GM12878 (cell line): ENCODE measurements around the gene PSAP. TPM values are rescaled to one million over a fixed set of nuclear protein-coding genes. Genes with fewer than 3 reads are reported as not detected.

ENCODE experiments used
- ATF7 ChIP-seq: fragments of 450-650 bp; IDR thresholded peaks from 2 replicates; pipeline ENCODE4 v1.6.1; 2016; ENCODE audit warnings: low read depth, mild to moderate bottlenecking
- CHD2 ChIP-seq: IDR thresholded peaks from 2 replicates; pipeline ENCODE4 v1.6.1; 2011; ENCODE audit warnings: low read depth, low read length, improper control_type of control experiment, borderline replicate concordance
- CREB1 ChIP-seq: IDR thresholded peaks from 2 replicates; pipeline ENCODE4 v1.6.1; 2012; ENCODE audit warnings: low read depth, mild to moderate bottlenecking, inconsistent platforms
- DPF2 ChIP-seq: fragments of 450-650 bp; IDR thresholded peaks from 2 replicates; pipeline ENCODE4 v1.6.1; 2017; ENCODE audit warnings: mild to moderate bottlenecking
- EED ChIP-seq: sonication (generic); IDR thresholded peaks from 2 replicates; pipeline ENCODE4 v1.6.1; 2016; ENCODE audit warnings: antibody characterized with exemption, low read depth
- EP300 ChIP-seq, 2 experiments: fragments of 150-350 bp in 1 of 2; IDR thresholded peaks; 2 replicates each; pipeline ENCODE4 v1.6.1; 2011 to 2012; ENCODE audit warnings: low read depth in 2 of 2, low read length in 2 of 2, borderline replicate concordance in 1 of 2, improper control_type of control experiment in 1 of 2, inconsistent platforms in 1 of 2; ENCODE audit not compliant: control insufficient read depth in 1 of 2
- FOS ChIP-seq: IDR thresholded peaks from 3 replicates; pipeline ENCODE4 v1.6.1; 2011; ENCODE audit warnings: borderline replicate concordance; ENCODE audit not compliant: insufficient read length; ENCODE audit errors: extremely low read depth
- FOXM1 ChIP-seq: IDR thresholded peaks from 2 replicates; pipeline ENCODE4 v1.6.1; 2012; ENCODE audit warnings: low read depth, mild to moderate bottlenecking, inconsistent platforms, low read length, moderate library complexity
- KAT2A ChIP-seq: conservative IDR thresholded peaks from 2 replicates; pipeline ENCODE4 v1.6.1; 2011; ENCODE audit warnings: low read depth, low read length; ENCODE audit not compliant: control insufficient read depth
- MEF2A ChIP-seq: IDR thresholded peaks from 2 replicates; pipeline ENCODE4 v1.6.1; 2011; ENCODE audit warnings: low read depth, mild to moderate bottlenecking, low read length, moderate library complexity; ENCODE audit not compliant: insufficient read depth
- NFIC ChIP-seq: IDR thresholded peaks from 2 replicates; pipeline ENCODE4 v1.6.1; 2012; ENCODE audit warnings: low read depth, mild to moderate bottlenecking, inconsistent platforms, low read length, moderate library complexity
- NR2F1 ChIP-seq: fragments of 450-650 bp; conservative IDR thresholded peaks from 2 replicates; pipeline ENCODE4 v1.6.1; 2017; ENCODE audit warnings: mild to moderate bottlenecking
- NRF1 ChIP-seq: conservative IDR thresholded peaks from 2 replicates; pipeline ENCODE4 v1.6.1; 2011; ENCODE audit warnings: mild to moderate bottlenecking, low read depth, low read length, improper control_type of control experiment
- PAX8 ChIP-seq: fragments of 450-650 bp; IDR thresholded peaks from 2 replicates; pipeline ENCODE4 v1.6.1; 2017; ENCODE audit warnings: mild to moderate bottlenecking, moderate library complexity
- PML ChIP-seq: IDR thresholded peaks from 2 replicates; pipeline ENCODE4 v1.6.1; 2012; ENCODE audit warnings: low read length, inconsistent platforms
- RCOR1 ChIP-seq: conservative IDR thresholded peaks from 2 replicates; pipeline ENCODE4 v1.6.1; 2012; ENCODE audit warnings: low read depth, low read length, improper control_type of control experiment
- RFX5 ChIP-seq: IDR thresholded peaks from 2 replicates; pipeline ENCODE4 v1.6.1; 2011; ENCODE audit warnings: low read depth, low read length, improper control_type of control experiment
- SMC3 ChIP-seq: IDR thresholded peaks from 2 replicates; pipeline ENCODE4 v1.6.1; 2011; ENCODE audit warnings: low read length, improper control_type of control experiment, borderline replicate concordance
- SP1 ChIP-seq: IDR thresholded peaks from one replicate; pipeline ENCODE4 v1.6.1; 2011; ENCODE audit warnings: low read depth, low read length
- SREBF2 ChIP-seq: IDR thresholded peaks from 2 replicates; pipeline ENCODE4 v1.6.1; 2012; ENCODE audit warnings: mild to moderate bottlenecking, low read length
- TAF1 ChIP-seq: IDR thresholded peaks from 2 replicates; pipeline ENCODE4 v1.6.1; 2011; ENCODE audit warnings: mild to moderate bottlenecking, low read depth, low read length, borderline replicate concordance
- TARDBP ChIP-seq: IDR thresholded peaks from 2 replicates; pipeline ENCODE4 v1.6.1; 2016; ENCODE audit warnings: borderline replicate concordance
- ZBTB4 ChIP-seq: fragments of 450-650 bp; formaldehyde crosslinking; IDR thresholded peaks from 2 replicates; pipeline ENCODE4 v1.4.0; 2022; ENCODE audit warnings: mild to moderate bottlenecking, moderate library complexity
- ZNF384 ChIP-seq: IDR thresholded peaks from 2 replicates; pipeline ENCODE4 v1.6.1; 2012; ENCODE audit warnings: low read depth, mild to moderate bottlenecking, low read length, improper control_type of control experiment, borderline replicate concordance
- polyA plus RNA-seq, 11 experiments: library from polyadenylated mRNA; depleted of rRNA in 4 of 11; unstranded in 6 of 11; stranded (reverse) in 5 of 11; fragments of >200 nt; fragmentation: Nextera tagmentation in 4 of 11; fragmentation: Illumina TruSeq in 1 of 11; extraction: Ambion mirVana in 4 of 11; extraction: Trizol in 1 of 11; gene quantifications; 1 replicate in 1 of 11; 2 replicates in 10 of 11; pipeline versions ENCODE4 v1.2.1 to v1.2.3, GENCODE V29; 2011 to 2016; ENCODE audit warnings: inconsistent platforms in 2 of 11, missing spikeins in 2 of 11, low read depth in 1 of 11
- total RNA-seq, 4 experiments: library from RNA; depleted of rRNA in 3 of 4; stranded (reverse); fragments of >200 nt in 3 of 4; fragmentation: Illumina TruSeq in 1 of 4; extraction: Trizol in 1 of 4; gene quantifications; 2 replicates each; pipeline versions ENCODE4 v1.2.1 to v1.2.3, GENCODE V29; 2013 to 2021
- TF ChIP-seq, protein P1 (sequence below): fragments of 450-650 bp; IDR thresholded peaks from 2 replicates; pipeline ENCODE4 v1.6.1; 2016; ENCODE audit warnings: mild to moderate bottlenecking
- TF ChIP-seq, protein P2 (sequence below): IDR thresholded peaks from 2 replicates; pipeline ENCODE4 v1.6.1; 2012; ENCODE audit warnings: low read depth, low read length, improper control_type of control experiment

PSAP gene
- total and polyA plus RNA-seq, 10 of the 15 experiments (the other 5 are each of a cell fraction or from before 2014, with no cell fraction given), result 178 to 336 (median 286) TPM

DNA sequence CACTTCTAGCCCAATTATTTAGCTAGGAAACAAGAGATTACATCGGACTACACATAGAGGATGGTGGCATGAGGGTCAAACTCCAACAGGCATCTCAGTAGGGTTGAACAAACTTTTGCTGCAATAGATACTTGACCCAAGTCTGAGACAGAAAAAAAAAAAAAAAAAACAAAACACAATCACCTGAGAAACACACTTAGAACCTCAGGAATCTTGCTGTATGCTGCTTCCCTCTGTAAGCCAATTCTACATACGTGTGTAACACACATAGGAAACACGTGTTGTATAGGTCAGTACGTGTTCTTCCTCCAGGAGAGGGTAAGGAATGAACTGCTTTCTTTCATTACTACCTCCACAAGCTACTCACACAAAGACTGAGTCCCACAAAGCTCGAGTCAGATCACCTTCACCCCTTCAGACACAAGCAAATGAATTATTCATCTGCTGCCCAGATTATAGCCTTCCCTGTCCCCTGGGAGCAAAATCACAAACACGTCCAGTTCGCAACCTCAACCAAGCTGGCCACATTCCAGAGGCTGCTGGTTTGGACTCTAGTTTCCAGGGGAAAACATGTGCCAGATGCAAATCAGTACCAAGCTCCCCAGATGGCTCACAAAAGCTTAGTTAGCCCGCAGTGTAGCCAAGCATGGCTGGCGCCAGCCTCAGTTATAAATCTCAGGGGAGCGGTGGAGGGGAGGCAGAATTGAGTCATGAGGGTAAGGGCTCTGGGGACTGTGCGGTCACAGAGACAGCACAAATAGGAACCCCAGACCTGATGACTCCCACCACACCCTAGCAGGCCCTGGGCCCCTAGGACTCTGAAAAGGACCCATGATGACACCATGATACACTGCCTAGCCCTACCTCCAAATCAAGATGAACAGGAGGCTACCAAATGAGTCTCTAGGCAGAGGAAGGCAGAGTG is 15.1 kb downstream of the PSAP start (continued):
- TF ChIP-seq, protein P1, sequence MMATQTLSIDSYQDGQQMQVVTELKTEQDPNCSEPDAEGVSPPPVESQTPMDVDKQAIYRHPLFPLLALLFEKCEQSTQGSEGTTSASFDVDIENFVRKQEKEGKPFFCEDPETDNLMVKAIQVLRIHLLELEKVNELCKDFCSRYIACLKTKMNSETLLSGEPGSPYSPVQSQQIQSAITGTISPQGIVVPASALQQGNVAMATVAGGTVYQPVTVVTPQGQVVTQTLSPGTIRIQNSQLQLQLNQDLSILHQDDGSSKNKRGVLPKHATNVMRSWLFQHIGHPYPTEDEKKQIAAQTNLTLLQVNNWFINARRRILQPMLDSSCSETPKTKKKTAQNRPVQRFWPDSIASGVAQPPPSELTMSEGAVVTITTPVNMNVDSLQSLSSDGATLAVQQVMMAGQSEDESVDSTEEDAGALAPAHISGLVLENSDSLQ, result peak; percentile 28; the same call in 1 of the 2 replicates
- TF ChIP-seq PML, result peak; percentile 89
- peak; percentile 98 for TF ChIP-seq FOXM1
- TF ChIP-seq EED, result peak; percentile 97; the same call in 1 of the 2 replicates
- no peak for TF ChIP-seq ZBTB4 (CRISPR knock-in tag)
- peak; percentile 82 for TF ChIP-seq CHD2
- peak; percentile 30; the same call in 1 of the 2 replicates for TF ChIP-seq TAF1
- peak; percentile 87 to 93 for TF ChIP-seq EP300 (IDR thresholded peaks at IDR 0.05; ENCODE audit: borderline replicate concordance in 1 of 2, control insufficient read depth in 1 of 2, low read depth in 2 of 2, low read length in 2 of 2)
- no peak for TF ChIP-seq PAX8
- TF ChIP-seq NR2F1, result peak; percentile 93
- peak; percentile 98 for TF ChIP-seq DPF2
- no peak for TF ChIP-seq SREBF2
- no peak; the same call in 1 of the 2 replicates for TF ChIP-seq NRF1
- peak; percentile 97 for TF ChIP-seq NFIC
- peak; percentile 88 for TF ChIP-seq MEF2A
- no peak for TF ChIP-seq KAT2A
- TF ChIP-seq, protein P2, sequence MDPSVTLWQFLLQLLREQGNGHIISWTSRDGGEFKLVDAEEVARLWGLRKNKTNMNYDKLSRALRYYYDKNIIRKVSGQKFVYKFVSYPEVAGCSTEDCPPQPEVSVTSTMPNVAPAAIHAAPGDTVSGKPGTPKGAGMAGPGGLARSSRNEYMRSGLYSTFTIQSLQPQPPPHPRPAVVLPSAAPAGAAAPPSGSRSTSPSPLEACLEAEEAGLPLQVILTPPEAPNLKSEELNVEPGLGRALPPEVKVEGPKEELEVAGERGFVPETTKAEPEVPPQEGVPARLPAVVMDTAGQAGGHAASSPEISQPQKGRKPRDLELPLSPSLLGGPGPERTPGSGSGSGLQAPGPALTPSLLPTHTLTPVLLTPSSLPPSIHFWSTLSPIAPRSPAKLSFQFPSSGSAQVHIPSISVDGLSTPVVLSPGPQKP, result no peak
- peak; percentile 75 for TF ChIP-seq CREB1
- no peak for TF ChIP-seq RFX5
- TF ChIP-seq ZNF384, result no peak
- TF ChIP-seq RCOR1, result peak; percentile 90
- TF ChIP-seq TARDBP, result no peak
- TF ChIP-seq FOS, result no peak
- peak; percentile 90 for TF ChIP-seq ATF7
- peak; percentile 24; the same call in 1 of the 2 replicates for TF ChIP-seq SMC3
- peak; percentile 76 for TF ChIP-seq SP1
